Embryonic facial prominence (tissue), 1 donor: ENCODE data around the gene DOCK1.

Source experiments
- DNase-seq: peaks from one replicate; pipeline ENCODE4 v3.0.0-alpha.2; 2016; ENCODE audit errors: extremely low spot score

Gene DOCK1

GRCh38 chr10:127035827-127036226 lies 130.6 kb downstream of the DOCK1 start:
- DNase-seq = no peak

GRCh38 chr10:127036987-127037386 lies 131.8 kb downstream of the DOCK1 start:
- DNase-seq = no peak

DNA sequence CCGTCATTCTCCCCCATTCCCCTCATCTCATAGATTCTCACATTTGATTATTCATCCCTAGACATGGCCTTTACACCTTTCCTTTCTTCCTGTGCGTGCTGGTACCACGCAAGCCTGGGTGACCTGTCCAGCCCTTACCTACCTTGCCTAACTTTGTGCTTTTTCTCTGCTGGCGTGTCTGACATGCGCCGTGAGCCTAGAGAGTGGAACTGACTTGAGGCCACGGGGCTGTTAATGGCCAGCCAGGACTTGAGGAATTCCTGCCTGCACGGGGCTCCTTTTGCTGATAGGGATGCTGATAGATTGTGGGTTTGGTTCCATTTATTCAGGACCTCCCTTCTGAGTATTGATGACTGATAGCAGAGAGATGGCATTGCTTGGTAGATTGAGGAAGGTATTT lies 134.2 kb downstream of the DOCK1 start:
- no peak for DNase-seq

GRCh38 chr10:127040756-127041155 lies 135.5 kb downstream of the DOCK1 start:
- no peak for DNase-seq

GRCh38 chr10:127041552-127041951 lies 136.3 kb downstream of the DOCK1 start:
- DNase-seq = no peak

DNA sequence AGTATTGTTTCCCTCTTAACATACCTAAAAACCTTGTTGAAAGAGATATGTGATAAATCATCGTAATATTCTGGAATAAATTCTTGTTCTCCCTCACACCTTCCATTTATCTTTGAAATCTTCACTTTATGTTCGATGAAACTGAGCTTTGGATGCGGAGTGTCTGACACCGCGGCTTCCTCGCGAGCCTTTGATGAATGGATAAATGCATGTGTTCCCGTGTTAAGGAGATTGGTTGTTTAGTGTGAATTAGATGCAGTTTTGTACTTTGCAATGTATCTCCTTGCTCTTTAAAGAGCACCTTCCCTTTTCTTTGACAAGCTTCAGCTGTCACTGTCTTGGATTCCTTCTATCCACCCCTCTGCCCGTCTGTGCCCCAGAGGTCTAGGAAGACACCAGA lies 138.1 kb downstream of the DOCK1 start:
- no peak for DNase-seq

DNA sequence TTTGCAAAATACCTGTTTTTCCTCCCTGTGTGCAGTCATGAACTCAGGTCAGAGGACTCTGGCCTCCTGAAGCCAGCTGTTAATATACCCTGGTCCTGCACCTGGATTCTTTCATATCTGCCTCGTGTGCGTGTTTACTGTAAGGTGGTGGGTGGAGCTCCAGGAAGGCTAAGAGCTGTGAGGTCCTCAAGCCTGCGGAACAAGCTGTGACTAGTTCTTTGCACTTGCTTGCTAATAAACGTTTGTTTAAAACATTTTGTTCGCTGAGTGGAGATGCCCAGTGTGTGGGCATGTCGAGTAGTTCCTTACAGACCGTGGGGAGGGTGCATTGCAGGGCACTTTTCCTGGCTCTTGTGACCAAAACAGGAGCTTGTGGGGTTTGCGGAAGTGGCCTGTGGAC lies 139.0 kb downstream of the DOCK1 start:
- no peak for DNase-seq

GRCh38 chr10:127046975-127047877 lies 142.0 kb downstream of the DOCK1 start:
- DNase-seq = no peak

DNA sequence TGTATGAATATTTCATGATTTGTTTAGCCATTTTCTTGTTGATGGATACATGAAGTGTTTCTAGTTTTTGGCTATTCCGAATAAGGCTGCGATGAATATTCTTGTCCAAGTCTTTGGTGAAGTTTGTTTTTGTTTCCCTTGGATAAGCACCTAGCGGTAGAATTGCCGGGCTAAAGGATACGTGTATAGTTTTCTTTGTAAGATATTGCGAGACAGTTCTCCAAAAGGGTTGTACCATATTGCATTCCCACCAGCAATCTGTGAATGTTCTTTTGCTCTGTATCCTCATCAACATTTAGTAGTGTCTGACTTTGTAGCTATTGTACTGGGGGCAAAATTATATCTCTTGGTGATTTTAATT lies 142.6 kb downstream of the DOCK1 start:
- no peak for DNase-seq

GRCh38 chr10:127048630-127049029 lies 143.4 kb downstream of the DOCK1 start:
- no peak for DNase-seq

DNA sequence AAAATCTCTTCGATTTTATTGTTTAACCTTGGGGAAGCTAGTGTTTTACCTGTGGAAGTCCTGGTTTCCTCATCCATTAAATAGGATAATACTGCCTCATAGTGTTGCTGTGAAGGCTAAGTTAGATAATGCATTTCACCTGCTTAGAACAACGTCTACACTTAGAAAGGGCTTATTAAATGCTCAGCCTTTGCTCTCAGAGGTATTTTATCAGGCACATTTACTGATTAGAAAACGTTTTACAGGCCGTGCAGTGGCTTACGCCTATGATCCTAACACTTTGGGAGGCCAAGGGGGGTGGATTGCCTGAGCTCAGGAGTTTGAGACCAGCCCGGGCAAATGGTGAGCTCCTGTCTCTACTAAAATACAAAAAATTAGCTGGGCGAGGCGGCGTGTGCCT lies 146.8 kb downstream of the DOCK1 start:
- DNase-seq = no peak

DNA sequence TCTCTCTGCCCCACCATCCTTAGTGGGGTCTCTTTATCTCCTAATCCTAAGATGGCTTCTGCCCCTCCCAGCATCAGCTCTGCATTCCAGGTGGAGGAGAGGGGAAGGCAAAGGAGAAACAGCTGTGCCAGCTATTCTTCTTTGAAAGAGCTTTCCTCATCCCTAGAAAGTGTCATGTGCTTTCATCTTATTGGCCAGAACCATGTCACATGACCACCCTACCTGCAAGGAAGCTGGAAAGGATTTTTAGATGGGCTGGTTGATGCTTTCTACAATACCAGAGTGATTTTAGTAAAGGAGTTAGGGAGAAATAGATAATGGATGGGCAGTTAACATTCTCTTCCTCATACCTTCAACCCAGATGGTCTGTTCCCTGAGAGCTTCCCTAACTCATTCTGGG lies 150.0 kb downstream of the DOCK1 start:
- DNase-seq = no peak

DNA sequence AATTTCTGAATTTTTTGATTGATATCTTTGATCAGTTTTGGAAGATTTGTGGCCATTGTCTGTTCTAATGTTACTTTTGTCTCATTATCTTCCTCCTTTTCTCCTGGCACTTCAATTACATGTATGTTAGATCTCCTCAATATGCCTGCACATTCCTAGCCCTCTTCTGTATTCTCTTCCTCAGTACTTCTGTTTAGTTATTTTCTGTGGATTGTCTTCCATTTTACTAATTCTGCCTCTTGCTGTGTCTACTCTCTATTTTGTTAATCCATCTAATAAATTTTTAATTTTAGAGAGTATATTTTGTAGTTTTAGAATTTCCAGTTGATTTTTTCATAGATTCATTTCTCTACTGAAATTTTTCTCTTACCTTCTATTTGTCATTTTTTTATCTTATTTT lies 154.1 kb downstream of the DOCK1 start:
- no peak for DNase-seq

DNA sequence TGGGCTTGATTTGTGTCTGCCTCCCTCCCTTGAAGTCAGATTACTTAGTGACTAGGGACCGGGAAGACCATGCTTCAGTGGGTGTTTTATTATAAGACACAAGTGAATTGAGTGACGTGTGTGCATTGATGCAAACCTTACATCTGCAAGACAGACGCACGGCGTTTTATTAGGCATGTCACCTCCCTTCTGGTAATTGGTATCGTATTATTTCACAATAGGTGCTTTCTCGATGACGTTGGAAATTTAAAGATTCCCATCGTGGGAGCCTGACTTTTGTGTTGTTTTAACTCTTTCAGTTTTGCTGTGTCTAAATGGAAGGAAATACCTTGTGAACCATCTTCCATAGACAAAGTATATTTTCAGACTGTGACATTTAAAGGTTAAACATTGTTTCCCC lies 158.5 kb downstream of the DOCK1 start:
- no peak for DNase-seq

DNA sequence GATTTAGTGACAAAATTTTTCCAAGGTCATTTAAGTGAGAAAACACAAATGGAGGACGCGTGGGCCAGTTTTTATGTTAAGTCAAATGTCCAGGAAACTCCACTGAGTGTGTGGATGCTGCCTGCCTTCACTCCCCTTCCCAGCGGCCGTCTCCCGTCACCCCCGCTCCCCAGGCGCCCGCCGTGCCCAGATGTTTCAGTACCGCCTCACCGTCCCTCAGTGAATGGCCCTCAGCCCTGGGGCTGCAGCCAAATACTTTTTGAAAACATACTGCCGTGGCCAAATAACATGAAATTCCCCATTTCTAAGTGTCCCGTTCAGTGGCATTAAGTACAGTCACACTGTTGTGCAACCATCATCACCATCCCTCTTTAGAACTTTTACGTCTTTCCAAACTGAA lies 159.2 kb downstream of the DOCK1 start:
- no peak for DNase-seq

DNA sequence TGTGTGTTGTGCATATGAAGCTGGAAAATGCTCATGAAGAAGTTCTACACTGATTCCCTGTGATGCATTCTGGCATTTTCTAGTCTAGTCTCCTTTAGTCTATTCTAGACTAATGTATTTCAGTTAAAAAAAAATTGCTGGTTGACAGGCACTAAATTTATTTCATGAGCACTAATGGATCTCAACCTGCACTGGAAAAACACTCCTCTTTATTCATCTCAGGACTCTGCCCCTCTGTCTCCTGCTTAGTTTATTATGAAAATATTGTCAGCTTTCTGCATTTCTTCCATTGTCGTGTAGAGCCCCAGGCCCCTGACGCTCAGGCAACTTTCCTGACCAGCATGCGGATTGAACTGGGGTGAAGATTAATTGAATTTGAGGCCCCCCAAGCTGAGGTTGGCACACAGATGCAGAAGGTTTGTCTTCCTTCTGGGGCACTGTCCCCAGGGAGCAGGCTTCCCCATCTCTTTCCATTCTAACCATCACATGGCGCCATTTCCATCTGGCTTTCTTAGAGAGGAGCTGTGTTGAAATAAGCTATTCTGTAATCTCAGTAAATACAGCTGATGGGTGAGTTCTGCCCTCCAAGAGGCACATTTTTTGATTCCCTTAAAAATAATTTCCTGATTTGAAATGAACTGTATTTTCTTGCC lies 162.4 kb downstream of the DOCK1 start:
- DNase-seq = no peak

DNA sequence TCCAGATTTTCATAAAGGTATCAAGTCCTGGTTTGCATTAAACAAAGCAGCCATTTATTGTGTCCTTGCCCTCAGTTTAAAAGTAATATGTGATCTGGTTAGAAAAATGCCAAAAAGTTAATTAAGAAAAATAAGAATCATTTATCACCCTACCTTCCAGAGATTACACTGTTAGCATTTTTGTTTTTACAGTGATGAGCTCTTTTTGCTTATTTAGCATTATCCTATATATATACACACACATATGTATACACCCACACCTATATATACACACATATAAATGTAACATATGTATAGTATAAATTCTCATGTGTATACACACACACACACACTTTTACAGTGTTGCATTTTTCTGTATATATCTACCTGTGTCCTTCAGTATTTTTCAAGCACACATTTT lies 163.3 kb downstream of the DOCK1 start:
- DNase-seq = no peak

GRCh38 chr10:127069436-127069835 lies 164.2 kb downstream of the DOCK1 start:
- DNase-seq = no peak

GRCh38 chr10:127071126-127071525 lies 165.9 kb downstream of the DOCK1 start:
- no peak for DNase-seq

GRCh38 chr10:127073666-127074065 lies 168.4 kb downstream of the DOCK1 start:
- DNase-seq = no peak

DNA sequence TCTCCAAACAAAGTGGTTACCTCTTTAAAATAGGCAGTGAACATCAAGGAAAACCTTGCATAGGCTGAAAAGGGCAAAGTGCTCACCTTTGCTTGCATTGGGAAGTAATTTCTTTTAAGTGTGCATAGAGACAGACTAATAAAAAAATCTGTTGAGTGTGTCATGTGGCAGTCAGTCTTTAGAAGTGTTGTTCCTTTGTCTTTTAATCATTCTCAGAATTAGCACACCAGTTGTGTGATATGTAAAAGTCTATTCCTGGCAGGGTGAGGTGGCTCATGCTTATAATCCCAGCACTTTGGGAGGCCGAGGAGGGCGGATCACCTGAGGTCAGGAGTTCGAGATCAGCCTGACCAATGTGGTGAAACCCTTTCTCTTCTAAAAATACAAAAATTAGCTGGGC lies 174.2 kb downstream of the DOCK1 start:
- DNase-seq = no peak

GRCh38 chr10:127080317-127080716 lies 175.1 kb downstream of the DOCK1 start:
- no peak for DNase-seq

GRCh38 chr10:127081851-127082345 lies 176.7 kb downstream of the DOCK1 start:
- DNase-seq = no peak
